B cell (primary cell): ENCODE results near the gene CDC42BPB.

Source experiments
- EZH2 ChIP-seq: IDR thresholded peaks from 2 replicates; pipeline ENCODE4 v1.6.1; 2012; ENCODE audit warnings: borderline replicate concordance, low read depth, mild to moderate bottlenecking, moderate library complexity, low read length; ENCODE audit not compliant: insufficient read depth, poor library complexity, severe bottlenecking
- TF ChIP-seq, protein P1 (sequence below): fragments of 200-600 bp; IDR thresholded peaks from one replicate; pipeline ENCODE4 v1.8.0; 2022; ENCODE audit warnings: antibody characterized with exemption, mild to moderate bottlenecking

DNA sequence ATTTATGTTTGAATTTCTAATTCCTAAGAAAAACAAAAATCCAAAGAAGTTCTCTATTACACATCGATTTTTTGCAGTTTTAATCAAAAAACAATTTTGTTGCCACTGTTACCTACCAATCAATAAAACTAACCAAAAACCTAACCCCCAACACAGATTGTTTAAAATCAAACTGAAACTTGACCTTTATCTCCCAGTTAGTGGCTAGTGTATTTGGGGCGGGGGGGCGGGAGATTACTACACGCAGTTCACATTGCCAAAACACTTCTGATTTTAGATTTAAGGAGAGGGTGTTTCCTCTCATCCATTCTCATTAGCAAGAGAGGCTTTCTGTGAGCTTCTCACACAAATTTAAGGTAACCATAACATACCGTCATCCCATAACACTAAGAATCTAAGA, 6.4 kb downstream of the CDC42BPB start:
- TF ChIP-seq, protein P1, sequence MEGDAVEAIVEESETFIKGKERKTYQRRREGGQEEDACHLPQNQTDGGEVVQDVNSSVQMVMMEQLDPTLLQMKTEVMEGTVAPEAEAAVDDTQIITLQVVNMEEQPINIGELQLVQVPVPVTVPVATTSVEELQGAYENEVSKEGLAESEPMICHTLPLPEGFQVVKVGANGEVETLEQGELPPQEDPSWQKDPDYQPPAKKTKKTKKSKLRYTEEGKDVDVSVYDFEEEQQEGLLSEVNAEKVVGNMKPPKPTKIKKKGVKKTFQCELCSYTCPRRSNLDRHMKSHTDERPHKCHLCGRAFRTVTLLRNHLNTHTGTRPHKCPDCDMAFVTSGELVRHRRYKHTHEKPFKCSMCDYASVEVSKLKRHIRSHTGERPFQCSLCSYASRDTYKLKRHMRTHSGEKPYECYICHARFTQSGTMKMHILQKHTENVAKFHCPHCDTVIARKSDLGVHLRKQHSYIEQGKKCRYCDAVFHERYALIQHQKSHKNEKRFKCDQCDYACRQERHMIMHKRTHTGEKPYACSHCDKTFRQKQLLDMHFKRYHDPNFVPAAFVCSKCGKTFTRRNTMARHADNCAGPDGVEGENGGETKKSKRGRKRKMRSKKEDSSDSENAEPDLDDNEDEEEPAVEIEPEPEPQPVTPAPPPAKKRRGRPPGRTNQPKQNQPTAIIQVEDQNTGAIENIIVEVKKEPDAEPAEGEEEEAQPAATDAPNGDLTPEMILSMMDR: no peak
- TF ChIP-seq EZH2: no peak
